Hippocampal formation (tissue), 2 donors: ENCODE data around the gene SYTL2.
"Not testable (repeated sequence)": the region's sequence is repeated elsewhere in the genome, so short reads cannot be mapped to it uniquely, and the experiment has no call there.

Experiments used
- DNase-seq, 2 donors: peaks; one replicate each; lab custom pipeline; 2025; lab: John Stamatoyannopoulos, UW

The SYTL2 gene

GRCh38 chr11:85810871-85811611, at the start of gene SYTL2:
TSS of gene SYTL2 (minus strand) at chr11:85811141. CDS start at chr11:85757725, 53,416 bp downstream.
- peak; percentile 56 to 74 for DNase-seq

- not testable (repeated sequence) for DNase-seq
Observed at GRCh38 chr11:85859541-85859940, 48.6 kb upstream of the SYTL2 start.

- DNase-seq = no peak
Observed at GRCh38 chr11:85857098-85857497, 46.2 kb upstream of the SYTL2 start.

- DNase-seq = no peak
Observed at GRCh38 chr11:85855341-85855656, 44.4 kb upstream of the SYTL2 start, which contains the start of gene CCDC83. TSS of gene CCDC83 (plus strand) at chr11:85855383. CDS start at chr11:85865124, 9,741 bp downstream.

- DNase-seq = peak; percentile 85 to 91
Observed at GRCh38 chr11:85854557-85855340, 43.8 kb upstream of the SYTL2 start.

- DNase-seq = no peak
Observed at GRCh38 chr11:85854212-85854556, 43.2 kb upstream of the SYTL2 start.

- DNase-seq = not testable (repeated sequence)
Observed at GRCh38 chr11:85853541-85853940, 42.6 kb upstream of the SYTL2 start.

GRCh38 chr11:85852754-85853153, 41.8 kb upstream of the SYTL2 start:
- DNase-seq = not testable (repeated sequence)

GRCh38 chr11:85848556-85848955, 37.6 kb upstream of the SYTL2 start:
- DNase-seq = no peak

GRCh38 chr11:85848006-85848405, 37.1 kb upstream of the SYTL2 start:
- no peak for DNase-seq

GRCh38 chr11:85847436-85847835, 36.5 kb upstream of the SYTL2 start:
- no peak for DNase-seq

- no peak for DNase-seq
Observed at GRCh38 chr11:85845124-85845631, 34.2 kb upstream of the SYTL2 start.

GRCh38 chr11:85844439-85845123, 33.6 kb upstream of the SYTL2 start:
- no peak for DNase-seq

GRCh38 chr11:85843929-85844328, 33.0 kb upstream of the SYTL2 start:
- no peak for DNase-seq

GRCh38 chr11:85840932-85841331, 30.0 kb upstream of the SYTL2 start:
- DNase-seq = not testable (repeated sequence)

GRCh38 chr11:85835729-85836128, 24.8 kb upstream of the SYTL2 start:
- DNase-seq = no peak

GRCh38 chr11:85835263-85835662, 24.3 kb upstream of the SYTL2 start:
- no peak for DNase-seq

- no peak for DNase-seq
Observed at GRCh38 chr11:85831050-85831449, 20.1 kb upstream of the SYTL2 start.

GRCh38 chr11:85829172-85829571, 18.2 kb upstream of the SYTL2 start:
- no peak for DNase-seq

GRCh38 chr11:85828640-85828978, 17.7 kb upstream of the SYTL2 start:
- no peak for DNase-seq

GRCh38 chr11:85827748-85828639, 17.1 kb upstream of the SYTL2 start:
- no peak for DNase-seq
